NT2/D1 (cell line): ENCODE results near the gene SNAI3.
A peak's percentile ranks its signal among the peaks of the same experiment; 100 is the strongest.

Source experiments
- DNase-seq: peaks from one replicate; pipeline ENCODE4 v3.0.0-alpha.2; 2011; ENCODE audit warnings: low read depth, low spot score
- H3K27me3 ChIP-seq: 2 replicates; pipeline ENCODE4 v1.6.0; 2011; ENCODE audit warnings: mild to moderate bottlenecking; ENCODE audit not compliant: insufficient read length, insufficient read depth
- H3K36me3 ChIP-seq: 2 replicates; pipeline ENCODE4 v1.6.1; 2011; ENCODE audit warnings: mild to moderate bottlenecking, low read length, mixed read lengths; ENCODE audit not compliant: insufficient read depth, insufficient read length
- H3K4me1 ChIP-seq: 2 replicates; pipeline ENCODE4 v1.5.1; 2011; ENCODE audit not compliant: insufficient read depth, insufficient read length
- H3K4me3 ChIP-seq: 2 replicates; pipeline ENCODE4 v1.5.1; 2011; ENCODE audit warnings: low read depth; ENCODE audit not compliant: insufficient read length
- H3K9ac ChIP-seq: 2 replicates; pipeline ENCODE4 v1.6.0; 2011; ENCODE audit warnings: low read depth; ENCODE audit not compliant: insufficient read length
- H3K9me3 ChIP-seq: 2 replicates; pipeline ENCODE4 v1.5.1; 2011; ENCODE audit warnings: mild to moderate bottlenecking, low read length; ENCODE audit not compliant: insufficient read depth
- SUZ12 ChIP-seq: IDR thresholded peaks from 2 replicates; pipeline ENCODE4 v1.6.1; 2011; ENCODE audit not compliant: insufficient read length, insufficient read depth; ENCODE audit errors: extremely low read depth
- YY1 ChIP-seq: IDR thresholded peaks from 2 replicates; pipeline ENCODE4 v1.6.1; 2011; ENCODE audit not compliant: insufficient read length, insufficient read depth
- ZNF274 ChIP-seq: IDR thresholded peaks from 2 replicates; pipeline ENCODE4 v1.6.1; 2011; ENCODE audit warnings: mild to moderate bottlenecking, low read depth, low read length

The SNAI3 gene

DNA sequence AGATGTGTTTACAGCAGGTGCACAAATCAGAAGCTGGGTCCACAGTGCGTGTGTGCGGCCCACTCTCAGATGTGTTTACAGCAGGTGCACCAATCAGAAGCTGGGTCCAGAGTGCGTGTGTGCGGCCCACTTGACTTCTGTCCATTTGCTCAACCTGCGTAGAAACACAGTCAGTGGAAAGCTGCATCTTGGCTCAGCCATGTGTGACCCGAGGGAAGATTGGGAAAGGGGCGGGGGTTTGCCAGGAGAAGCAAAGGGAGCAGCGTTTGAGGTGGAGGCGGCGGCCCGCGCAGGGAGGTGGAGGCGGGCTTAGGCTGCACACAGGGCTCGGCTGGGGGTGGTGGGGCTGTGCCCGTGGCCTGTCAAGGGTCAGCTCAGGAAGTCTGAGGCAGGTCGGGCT is 24.2 kb upstream of the SNAI3 start:
- Histone ChIP-seq H3K36me3 (peaks cover 69% of the 10 kb centered on the region), H3K27me3 (peaks cover 3% of the 10 kb centered on the region), H3K4me3 (no peak overlapping the region), H3K9ac (no peak overlapping the region), H3K4me1 (no peaks in the 10 kb centered on the region), H3K9me3 (no peaks in the 10 kb centered on the region)
- TF ChIP-seq YY1 (no peak), SUZ12 (no peak), ZNF274 (no peak)
- no peak for DNase-seq

DNA sequence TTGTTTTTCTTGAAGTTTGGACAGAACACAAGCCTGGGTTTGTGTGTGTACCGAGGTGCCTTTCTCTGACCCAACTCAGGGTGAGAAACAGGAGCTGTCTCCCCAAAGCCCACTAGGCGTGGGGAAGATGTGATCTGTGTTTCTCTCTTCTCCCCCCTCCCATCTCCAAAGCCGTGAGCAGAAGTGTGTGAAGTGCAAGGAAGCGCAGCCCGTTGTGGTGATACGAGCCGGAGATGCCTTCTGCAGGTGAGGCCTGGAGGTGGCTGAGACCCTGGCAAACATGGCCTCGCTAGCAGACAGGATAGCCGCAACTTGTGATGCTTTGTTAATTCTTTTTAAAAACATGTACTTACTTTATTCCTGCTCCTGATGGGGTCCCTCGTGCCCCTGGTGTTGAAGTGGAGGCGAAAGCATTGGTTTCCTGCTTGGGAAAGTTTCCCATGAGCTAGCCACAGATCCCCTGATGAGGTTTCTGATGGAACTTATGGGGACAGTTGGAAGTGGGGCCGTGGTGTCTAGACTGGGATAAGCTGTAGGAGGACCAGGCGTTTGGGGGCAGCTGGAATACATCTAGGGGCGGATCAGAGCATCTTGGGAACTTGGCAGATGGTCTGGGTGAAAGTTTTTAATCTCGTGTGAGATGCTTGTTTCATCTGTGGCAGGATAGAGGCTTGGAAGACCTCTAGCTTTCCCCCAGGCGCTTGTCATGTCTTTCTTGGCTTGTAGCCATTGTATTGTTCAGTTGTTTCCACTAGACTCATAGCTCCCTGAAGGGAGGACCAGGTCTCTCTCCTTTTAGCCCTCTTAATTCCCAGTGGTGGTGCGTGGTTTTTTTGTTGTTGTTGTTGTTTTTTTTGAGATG is 20.9 kb upstream of the SNAI3 start:
- Histone ChIP-seq H3K9ac (peak overlapping the region; percentile 81), H3K36me3 (peaks cover 48% of the 10 kb centered on the region), H3K4me3 (peak overlapping the region; percentile 87), H3K4me1 (peaks cover 14% of the 10 kb centered on the region), H3K27me3 (peaks cover 10% of the 10 kb centered on the region), H3K9me3 (no peaks in the 10 kb centered on the region)
- DNase-seq, result no peak
- TF ChIP-seq SUZ12 (no peak), ZNF274 (no peak), YY1 (no peak)

DNA sequence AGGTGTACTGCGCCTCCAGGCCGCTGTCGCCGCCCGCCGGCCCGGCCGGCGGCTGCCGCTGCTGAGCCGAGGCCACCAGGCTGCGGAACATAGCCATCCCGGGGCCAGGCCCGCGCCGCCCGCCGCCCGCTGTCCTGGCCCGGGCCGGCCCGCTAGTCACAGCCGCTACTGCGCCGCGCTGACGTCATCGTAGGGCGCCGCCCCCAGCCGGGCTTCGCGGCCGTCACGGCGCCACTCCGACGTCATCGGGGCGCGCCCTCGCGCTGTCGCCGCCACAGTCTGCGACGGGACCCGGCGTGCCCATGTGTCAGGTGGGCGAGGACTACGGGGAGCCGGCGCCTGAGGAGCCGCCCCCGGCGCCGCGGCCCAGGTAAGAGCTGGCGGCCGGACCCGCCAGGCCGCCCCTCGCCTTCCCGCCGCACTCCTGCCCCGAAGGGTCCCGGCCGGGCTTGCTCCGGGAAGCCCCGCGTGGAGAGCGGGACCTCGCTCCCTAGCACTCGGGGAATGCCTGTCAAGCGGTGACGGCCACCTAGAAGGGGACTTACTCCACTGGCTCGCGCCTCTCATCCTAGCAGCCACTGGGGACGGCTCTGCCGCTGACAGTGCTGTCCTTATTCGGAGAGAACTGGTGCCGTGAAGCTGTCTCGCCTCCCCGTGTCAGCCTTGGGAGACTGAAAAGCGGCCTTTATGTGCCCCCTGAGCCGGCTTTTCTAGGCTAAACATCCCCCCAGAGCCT is 20.1 kb upstream of the SNAI3 start, which contains the start of the genes CTU2 and RNF166:
Gene CTU2, plus strand, starts transcription at position 275 of the 736 bp plus-strand sequence. Its CDS starts 28 bp downstream, at position 303.
Gene RNF166, minus strand, starts transcription at position 180 of the 736 bp plus-strand sequence. Its CDS starts 83 bp downstream, at position 97.
- Histone ChIP-seq H3K36me3 (peaks cover 49% of the 10 kb centered on the region), H3K4me1 (peaks cover 16% of the 10 kb centered on the region), H3K9ac (peak within 1 kb of the TSS; percentile 81), H3K4me3 (peak within 1 kb of the TSS; percentile 87), H3K27me3 (peaks cover 10% of the 10 kb centered on the region), H3K9me3 (no peaks in the 10 kb centered on the region)
- TF ChIP-seq YY1, result no peak
- TF ChIP-seq ZNF274, result no peak
- TF ChIP-seq SUZ12, result no peak
- peak; percentile 78 for DNase-seq

DNA sequence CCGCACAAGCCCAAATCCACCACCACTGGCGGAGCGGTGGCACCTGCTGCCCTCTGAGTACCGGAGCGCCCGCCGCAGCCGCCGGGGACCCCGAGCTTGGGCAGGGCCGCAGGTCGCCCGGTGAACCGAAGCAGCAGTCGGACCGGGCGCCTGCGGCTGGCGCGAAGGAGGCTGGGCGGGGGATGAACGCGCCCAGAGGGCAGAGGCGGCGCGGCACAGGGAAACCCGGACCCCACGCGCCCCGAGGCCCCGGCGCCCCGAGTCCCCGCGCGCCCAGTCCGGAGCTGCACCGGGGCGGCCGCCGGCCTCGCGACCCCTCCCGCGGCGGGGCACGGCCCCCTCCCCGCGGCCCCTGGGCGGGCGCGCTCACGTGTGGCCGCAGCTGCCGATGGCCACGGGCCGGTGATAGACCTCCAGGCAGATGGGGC is 19.5 kb upstream of the SNAI3 start:
- peak overlapping the region; percentile 81 for H3K9ac ChIP-seq
- peaks cover 45% of the 10 kb centered on the region for H3K36me3 ChIP-seq
- DNase-seq, result no peak
- no peak for TF ChIP-seq YY1
- no peak for TF ChIP-seq ZNF274
- TF ChIP-seq SUZ12, result no peak
- peaks cover 10% of the 10 kb centered on the region for H3K27me3 ChIP-seq
- no peaks in the 10 kb centered on the region for H3K9me3 ChIP-seq
- peak overlapping the region; percentile 87 for H3K4me3 ChIP-seq
- peaks cover 18% of the 10 kb centered on the region for H3K4me1 ChIP-seq

DNA sequence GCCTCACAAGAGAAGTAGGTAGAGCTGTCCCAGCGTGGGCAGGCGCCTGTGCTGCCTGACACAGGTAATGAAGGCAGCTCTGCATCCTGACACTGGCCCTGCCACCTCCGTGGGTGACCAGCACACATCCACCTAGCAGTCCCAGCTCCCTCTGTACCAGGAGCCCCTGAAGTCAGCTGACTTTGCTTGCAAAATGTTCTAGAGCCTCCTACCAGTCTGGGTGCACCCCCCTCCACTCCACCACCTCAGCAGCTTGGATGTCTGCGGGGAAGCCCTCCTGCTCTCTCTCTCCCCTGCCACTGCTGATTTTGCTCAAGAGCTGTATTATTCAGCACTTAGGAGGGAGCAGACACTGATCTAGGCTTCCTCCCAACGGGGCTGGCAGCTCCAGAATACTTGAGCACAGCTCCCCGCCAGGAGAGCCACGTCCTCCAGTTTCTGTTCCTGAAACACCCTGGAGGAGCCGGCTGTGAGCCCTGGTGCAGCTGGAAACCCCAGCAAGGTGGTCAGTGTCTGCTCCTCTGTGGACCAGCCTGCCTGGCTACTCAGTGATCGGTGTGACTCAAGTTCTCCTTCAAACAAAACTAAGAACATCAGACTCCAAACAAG is 18.9 kb upstream of the SNAI3 start:
- Histone ChIP-seq H3K4me1 (peaks cover 18% of the 10 kb centered on the region), H3K9me3 (no peaks in the 10 kb centered on the region), H3K9ac (peak overlapping the region; percentile 81), H3K27me3 (peaks cover 10% of the 10 kb centered on the region), H3K36me3 (peaks cover 46% of the 10 kb centered on the region), H3K4me3 (peak overlapping the region; percentile 87)
- TF ChIP-seq ZNF274, result no peak
- TF ChIP-seq SUZ12, result no peak
- no peak for DNase-seq

DNA sequence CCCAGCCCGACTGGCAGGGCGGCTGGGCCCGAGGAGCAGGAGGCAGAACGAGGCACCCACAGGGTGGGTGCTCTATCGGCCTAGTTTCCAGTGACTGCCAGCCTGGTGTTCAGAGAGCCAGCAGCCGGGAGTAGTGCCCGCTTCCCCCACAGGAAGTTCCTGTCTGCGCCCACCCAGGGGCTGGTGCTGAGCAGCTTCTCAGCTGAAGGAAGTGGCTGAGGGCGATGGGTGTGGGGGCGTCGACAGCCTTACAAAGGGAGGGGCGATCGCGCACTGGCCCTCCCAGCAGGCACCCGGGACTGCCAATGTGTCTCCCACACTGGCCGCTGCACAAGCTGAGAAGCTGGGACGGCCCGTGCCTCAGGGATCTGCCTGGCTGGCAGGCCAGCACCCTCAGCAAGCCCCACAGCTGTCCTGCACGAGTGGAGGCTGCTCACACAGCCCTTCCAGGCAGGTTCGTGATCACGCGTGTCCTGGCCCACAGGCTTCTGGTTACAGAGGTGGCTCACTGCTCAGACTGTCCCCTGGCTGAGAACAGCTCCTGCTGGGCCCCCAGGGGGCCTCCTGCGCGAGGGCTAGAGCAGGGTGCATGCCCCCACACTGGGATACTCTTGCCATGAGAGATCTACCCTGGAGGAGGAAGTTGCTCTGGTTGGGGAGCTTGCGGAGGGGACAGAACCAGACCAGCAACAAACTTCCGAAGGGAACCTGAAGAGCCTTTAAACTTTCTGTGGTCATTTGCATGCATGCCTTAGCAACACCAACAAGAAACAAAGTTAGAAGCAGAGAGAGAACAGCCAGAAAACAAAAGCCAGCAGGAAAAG is 17.4 kb upstream of the SNAI3 start:
- H3K9ac ChIP-seq, result peak overlapping the region; percentile 66
- peaks cover 10% of the 10 kb centered on the region for H3K27me3 ChIP-seq
- peaks cover 46% of the 10 kb centered on the region for H3K36me3 ChIP-seq
- no peak for DNase-seq
- no peak overlapping the region for H3K4me3 ChIP-seq
- H3K9me3 ChIP-seq, result no peaks in the 10 kb centered on the region
- TF ChIP-seq YY1, result no peak
- no peak for TF ChIP-seq SUZ12
- TF ChIP-seq ZNF274, result no peak
- H3K4me1 ChIP-seq, result peaks cover 18% of the 10 kb centered on the region
